GM12891 (cell line): ENCODE measurements around the gene HTT-AS.

ENCODE experiments used
- PAX5 ChIP-seq: IDR thresholded peaks from 2 replicates; pipeline ENCODE4 v1.6.1; 2011; ENCODE audit warnings: low read length, moderate library complexity, mild to moderate bottlenecking; ENCODE audit not compliant: insufficient read depth, severe bottlenecking
- POLR2A ChIP-seq: IDR thresholded peaks from 2 replicates; pipeline ENCODE4 v1.6.1; 2011; ENCODE audit warnings: low read depth, low read length, control low read depth
- POLR2AphosphoS5 ChIP-seq: IDR thresholded peaks from 2 replicates; pipeline ENCODE4 v1.6.1; 2011; ENCODE audit warnings: low read depth, low read length, control low read depth
- TAF1 ChIP-seq: IDR thresholded peaks from 2 replicates; pipeline ENCODE4 v1.6.1; 2011; ENCODE audit warnings: low read depth, low read length, control low read depth

GRCh38 chr4:3029464-3029863 lies 44.9 kb downstream of the HTT-AS start:
- TF ChIP-seq POLR2A (no peak), TAF1 (no peak), POLR2AphosphoS5 (no peak), PAX5 (no peak)
